Keratinocyte (primary cell): ENCODE measurements around the gene TMEM87B. TPM values are rescaled to one million over a fixed set of nuclear protein-coding genes. Genes with fewer than 3 reads are reported as not detected.

ENCODE experiments used
- DNase-seq: peaks from one replicate; pipeline ENCODE4 v3.0.0-alpha.2; 2011; ENCODE audit warnings: low read depth, missing footprints, low spot score
- FAIRE-seq: peaks from 2 replicates; lab custom pipeline; 2011; peaks lifted over from hg19 to GRCh38; lab: Jason Lieb, UNC
- H2AFZ ChIP-seq: 2 replicates; pipeline ENCODE4 v1.6.0; 2012; ENCODE audit warnings: low read length, control low read depth, inconsistent platforms; ENCODE audit not compliant: control insufficient read depth
- H3K27ac ChIP-seq: 2 replicates; pipeline ENCODE4 v1.5.1; 2011; ENCODE audit warnings: low read length; ENCODE audit not compliant: control insufficient read depth, insufficient read depth
- H3K27me3 ChIP-seq: 3 replicates; pipeline ENCODE4 v1.6.0; 2011; ENCODE audit warnings: low read length; ENCODE audit not compliant: control insufficient read depth, insufficient read depth; ENCODE audit errors: extremely low read depth
- H3K36me3 ChIP-seq, 2 experiments: 2 replicates in 1 of 2; 3 replicates in 1 of 2; pipeline ENCODE4 v1.5.1; 2011; ENCODE audit warnings: low read length in 2 of 2, mild to moderate bottlenecking in 1 of 2; ENCODE audit not compliant: control insufficient read depth in 2 of 2, insufficient read depth in 2 of 2; ENCODE audit errors: extremely low read depth in 1 of 2
- H3K4me1 ChIP-seq: 3 replicates; pipeline ENCODE4 v1.5.1; 2011; ENCODE audit warnings: low read length; ENCODE audit not compliant: control insufficient read depth, insufficient read depth; ENCODE audit errors: extremely low read depth
- H3K4me2 ChIP-seq: 3 replicates; pipeline ENCODE4 v1.6.0; 2011; ENCODE audit warnings: low read depth, low read length; ENCODE audit not compliant: control insufficient read depth, insufficient read depth; ENCODE audit errors: extremely low read depth
- H3K4me3 ChIP-seq, 3 experiments: fragments of 200-600 bp in 1 of 3; sonication (generic) in 1 of 3; 2 replicates in 2 of 3; 3 replicates in 1 of 3; pipeline ENCODE4 v1.5.1; 2011 to 2016; ENCODE audit warnings: low read length in 3 of 3, mild to moderate bottlenecking in 3 of 3, control low read depth in 2 of 3, inconsistent platforms in 1 of 3, low read depth in 1 of 3, mixed read lengths in 1 of 3, mixed run types in 1 of 3, moderate library complexity in 1 of 3; ENCODE audit not compliant: control insufficient read depth in 2 of 3, insufficient read depth in 2 of 3; ENCODE audit errors: extremely low read depth in 1 of 3
- H3K79me2 ChIP-seq: 2 replicates; pipeline ENCODE4 v1.6.0; 2012; ENCODE audit warnings: low read length; ENCODE audit not compliant: control insufficient read depth, insufficient read depth
- H3K9ac ChIP-seq: 3 replicates; pipeline ENCODE4 v1.6.0; 2011; ENCODE audit warnings: low read length; ENCODE audit not compliant: control insufficient read depth, insufficient read depth; ENCODE audit errors: extremely low read depth
- H3K9me1 ChIP-seq: 3 replicates; pipeline ENCODE4 v1.6.0; 2011; ENCODE audit warnings: low read length; ENCODE audit not compliant: control insufficient read depth, insufficient read depth; ENCODE audit errors: extremely low read depth
- H3K9me3 ChIP-seq: 2 replicates; pipeline ENCODE4 v1.5.1; 2012; ENCODE audit warnings: low read depth, low read length; ENCODE audit not compliant: control insufficient read depth
- H4K20me1 ChIP-seq: 3 replicates; pipeline ENCODE4 v1.6.0; 2011; ENCODE audit warnings: low read length; ENCODE audit not compliant: control insufficient read depth, insufficient read depth; ENCODE audit errors: extremely low read depth
- CTCF ChIP-seq, 3 experiments: IDR thresholded peaks in 1 of 3; conservative IDR thresholded peaks in 1 of 3; optimal IDR thresholded peaks in 1 of 3; 2 replicates in 2 of 3; 3 replicates in 1 of 3; pipeline versions ENCODE3 to v1.5.1; 2011; ENCODE audit warnings: low read length in 3 of 3, mild to moderate bottlenecking in 3 of 3, moderate library complexity in 2 of 3, control low read depth in 1 of 3, inconsistent platforms in 1 of 3; ENCODE audit not compliant: insufficient read depth in 2 of 3; ENCODE audit errors: extremely low read depth in 1 of 3
- EZH2 ChIP-seq: IDR thresholded peaks from one replicate; pipeline ENCODE4 v1.6.1; 2012; ENCODE audit warnings: inconsistent platforms, mild to moderate bottlenecking, low read length, moderate library complexity
- dilution Hi-C: fragments of 300-500 bp; cut with MboI; formaldehyde crosslinking; loops from one replicate; pipeline ENCODE4 v1.7.0; 2020; ENCODE audit warnings: low sequenced_read_pairs; ENCODE audit not compliant: extremely low pct_ligation_motif_present
- polyA plus RNA-seq, 5 experiments: library from polyadenylated mRNA; depleted of rRNA in 3 of 5; stranded (reverse) in 3 of 5; stranded (forward) in 1 of 5; unstranded in 1 of 5; fragments of >200 nt; gene quantifications; 1 replicate in 1 of 5; 2 replicates in 3 of 5; 3 replicates in 1 of 5; pipeline versions ENCODE4 v1.2.1 to v1.2.3, GENCODE V29; 2011 to 2012; ENCODE audit warnings: missing spikeins in 2 of 5, low read depth in 1 of 5, low replicate concordance in 1 of 5

Gene TMEM87B
- polyA plus RNA-seq, 1 donor (not counting 4 experiments of a cell fraction or from before 2014, with no cell fraction given), result 37.3 TPM

DNA sequence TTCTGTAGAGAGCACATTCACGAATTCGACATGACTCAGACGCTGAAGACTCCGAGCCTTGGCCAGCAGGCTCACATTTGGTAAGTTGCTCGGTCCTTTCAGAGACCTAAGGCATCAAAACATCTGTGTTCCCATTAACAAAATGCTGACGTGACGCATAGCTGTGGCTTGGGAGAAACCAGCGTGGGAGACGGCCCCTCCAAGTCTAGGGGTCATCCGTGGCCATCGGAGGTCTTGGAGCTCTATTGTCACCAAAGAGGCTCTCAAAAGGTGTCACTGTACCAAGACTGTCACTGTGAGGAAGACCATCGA is 98.1 kb downstream of the TMEM87B start:
- DNase-seq (no peak), FAIRE-seq (no peak)
- Histone ChIP-seq H2AFZ (no peak overlapping the region), H3K27ac (no peak overlapping the region), H3K9ac (no peak overlapping the region), H3K79me2 (no peaks in the 10 kb centered on the region), H3K9me1 (no peaks in the 10 kb centered on the region), H3K9me3 (no peaks in the 10 kb centered on the region), H3K27me3 (peaks cover 6% of the 10 kb centered on the region), H3K4me3 (no peak overlapping the region), H3K4me1 (peaks cover 13% of the 10 kb centered on the region), H4K20me1 (no peaks in the 10 kb centered on the region), H3K36me3 (no peaks in the 10 kb centered on the region), H3K4me2 (no peak overlapping the region)
- TF ChIP-seq CTCF (optimal IDR thresholded peaks at IDR 0.05 in 1 of 3, IDR thresholded peaks at IDR 0.05 in 1 of 3, conservative IDR thresholded peaks at IDR 0.05 in 1 of 3; ENCODE audit: extremely low read depth in 1 of 3, insufficient read depth in 2 of 3, low read length in 3 of 3) (no peak), EZH2 (no peak)
- dilution Hi-C loops, result no loop called here

- H3K9me1 ChIP-seq, result no peaks in the 10 kb centered on the region
- no peak overlapping the region for H3K27ac ChIP-seq
- H3K9me3 ChIP-seq, result no peaks in the 10 kb centered on the region
- no peaks in the 10 kb centered on the region for H4K20me1 ChIP-seq
- H3K79me2 ChIP-seq, result no peaks in the 10 kb centered on the region
- no peak overlapping the region for H2AFZ ChIP-seq
- no peak overlapping the region for H3K9ac ChIP-seq
- DNase-seq (no peak), FAIRE-seq (no peak)
- no peak overlapping the region for H3K4me2 ChIP-seq
- no peak overlapping the region for H3K4me3 ChIP-seq
- peaks cover 13% of the 10 kb centered on the region for H3K4me1 ChIP-seq
- peaks cover 6% of the 10 kb centered on the region for H3K27me3 ChIP-seq
- dilution Hi-C loops, result no loop called here
- no peaks in the 10 kb centered on the region for H3K36me3 ChIP-seq
- TF ChIP-seq CTCF (optimal IDR thresholded peaks at IDR 0.05 in 1 of 3, IDR thresholded peaks at IDR 0.05 in 1 of 3, conservative IDR thresholded peaks at IDR 0.05 in 1 of 3; ENCODE audit: extremely low read depth in 1 of 3, insufficient read depth in 2 of 3, low read length in 3 of 3) (no peak), EZH2 (no peak)
These were observed 98.4 kb downstream of the TMEM87B start for GRCh38 chr2:112153501-112153900.
